Measurements from ENCODE around the gene TMPRSS3. TPM values are rescaled to one million over a fixed set of nuclear protein-coding genes. Genes with fewer than 3 reads are reported as not detected.
A peak's percentile ranks its signal among the peaks of the same experiment; 100 is the strongest.

Gene TMPRSS3
- total RNA-seq, 1 donor from 2014 or later, result 14.4 TPM

- H3K36me3 Mint-ChIP-seq (ENCODE audit: insufficient read depth), result no peaks in the 10 kb centered on the region
- H3K4me1 Mint-ChIP-seq (ENCODE audit: low read depth), result peaks cover 10% of the 10 kb centered on the region
- no peak for TF ChIP-seq CTCF (IDR thresholded peaks at IDR 0.05; ENCODE audit: unreplicated experiment)
- no peaks in the 10 kb centered on the region for H3K9me3 Mint-ChIP-seq (ENCODE audit: low read depth)
- H3K27ac Mint-ChIP-seq, result peak overlapping the region; percentile 16
- no peak overlapping the region for H3K4me3 Mint-ChIP-seq (ENCODE audit: low read depth)
- DNase-seq (ENCODE audit: low spot score, unreplicated experiment), result no peak
- H3K27me3 Mint-ChIP-seq, result peaks cover 2% of the 10 kb centered on the region
Observed at GRCh38 chr21:42347601-42348327, 48.1 kb downstream of the TMPRSS3 start.

GRCh38 chr21:42346866-42347600 lies 48.8 kb downstream of the TMPRSS3 start:
- H3K9me3 Mint-ChIP-seq (ENCODE audit: low read depth), result no peaks in the 10 kb centered on the region
- no peak overlapping the region for H3K4me3 Mint-ChIP-seq (ENCODE audit: low read depth)
- no peaks in the 10 kb centered on the region for H3K36me3 Mint-ChIP-seq (ENCODE audit: insufficient read depth)
- H3K4me1 Mint-ChIP-seq (ENCODE audit: low read depth), result peaks cover 8% of the 10 kb centered on the region
- no peak for DNase-seq (ENCODE audit: low spot score, unreplicated experiment)
- no peak for TF ChIP-seq CTCF (IDR thresholded peaks at IDR 0.05; ENCODE audit: unreplicated experiment)
- no peak overlapping the region for H3K27ac Mint-ChIP-seq
- peaks cover 2% of the 10 kb centered on the region for H3K27me3 Mint-ChIP-seq

GRCh38 chr21:42346441-42346840 lies 49.4 kb downstream of the TMPRSS3 start:
- Mint-ChIP-seq H3K4me3 (ENCODE audit: low read depth) (no peak overlapping the region), H3K27ac (no peak overlapping the region), H3K36me3 (ENCODE audit: insufficient read depth) (no peaks in the 10 kb centered on the region), H3K9me3 (ENCODE audit: low read depth) (no peaks in the 10 kb centered on the region), H3K4me1 (ENCODE audit: low read depth) (peaks cover 7% of the 10 kb centered on the region), H3K27me3 (peaks cover 2% of the 10 kb centered on the region)
- no peak for TF ChIP-seq CTCF (IDR thresholded peaks at IDR 0.05; ENCODE audit: unreplicated experiment)
- no peak for DNase-seq (ENCODE audit: low spot score, unreplicated experiment)

GRCh38 chr21:42344631-42345030 lies 51.2 kb downstream of the TMPRSS3 start:
- Mint-ChIP-seq H3K36me3 (ENCODE audit: insufficient read depth) (no peaks in the 10 kb centered on the region), H3K4me1 (ENCODE audit: low read depth) (no peaks in the 10 kb centered on the region), H3K27ac (no peak overlapping the region), H3K4me3 (ENCODE audit: low read depth) (no peak overlapping the region), H3K9me3 (ENCODE audit: low read depth) (no peaks in the 10 kb centered on the region), H3K27me3 (peaks cover 2% of the 10 kb centered on the region)
- no peak for TF ChIP-seq CTCF (IDR thresholded peaks at IDR 0.05; ENCODE audit: unreplicated experiment)
- DNase-seq (ENCODE audit: low spot score, unreplicated experiment), result no peak

GRCh38 chr21:42343963-42344510 lies 51.8 kb downstream of the TMPRSS3 start:
- Mint-ChIP-seq H3K27me3 (peaks cover 2% of the 10 kb centered on the region), H3K4me3 (ENCODE audit: low read depth) (no peak overlapping the region), H3K9me3 (ENCODE audit: low read depth) (no peaks in the 10 kb centered on the region), H3K4me1 (ENCODE audit: low read depth) (no peaks in the 10 kb centered on the region), H3K36me3 (ENCODE audit: insufficient read depth) (no peaks in the 10 kb centered on the region), H3K27ac (no peak overlapping the region)
- no peak for TF ChIP-seq CTCF (IDR thresholded peaks at IDR 0.05; ENCODE audit: unreplicated experiment)
- no peak for DNase-seq (ENCODE audit: low spot score, unreplicated experiment)
